AG09319 (cell line): ENCODE results near the gene RUFY3.
A peak's percentile ranks its signal among the peaks of the same experiment; 100 is the strongest.
"Not testable (repeated sequence)": the region's sequence is repeated elsewhere in the genome, so short reads cannot be mapped to it uniquely, and the experiment has no call there.

Experiments used
- DNase-seq: peaks from one replicate; pipeline ENCODE4 v3.0.0-alpha.2; 2010; ENCODE audit warnings: low read depth; ENCODE audit errors: extremely low read depth
- TF ChIP-seq, protein P1 (sequence below): IDR thresholded peaks from 2 replicates; pipeline ENCODE4 v1.5.1; 2011; ENCODE audit warnings: low read depth, mild to moderate bottlenecking, inconsistent platforms, low read length, moderate library complexity

The RUFY3 gene

DNA sequence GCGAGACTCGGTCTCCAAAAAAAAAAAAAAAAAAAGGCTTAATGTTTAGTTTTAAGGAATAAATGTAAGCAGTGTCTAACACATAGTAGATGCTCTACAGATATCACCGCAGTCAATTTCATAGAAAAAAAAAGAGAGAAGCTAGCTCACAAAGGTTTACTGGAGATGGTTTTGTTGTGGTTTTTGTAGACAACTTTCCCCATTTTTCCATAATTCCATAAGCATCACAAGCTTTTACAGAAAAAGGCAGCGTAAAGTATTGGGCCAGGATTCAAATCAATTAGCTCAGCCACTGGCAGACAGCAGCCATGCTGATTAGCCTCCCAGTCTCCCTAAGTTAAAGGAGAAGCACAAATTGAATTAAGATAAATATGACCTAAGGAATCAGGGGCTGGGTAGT is 116.4 kb downstream of the RUFY3 start:
- no peak for DNase-seq

DNA sequence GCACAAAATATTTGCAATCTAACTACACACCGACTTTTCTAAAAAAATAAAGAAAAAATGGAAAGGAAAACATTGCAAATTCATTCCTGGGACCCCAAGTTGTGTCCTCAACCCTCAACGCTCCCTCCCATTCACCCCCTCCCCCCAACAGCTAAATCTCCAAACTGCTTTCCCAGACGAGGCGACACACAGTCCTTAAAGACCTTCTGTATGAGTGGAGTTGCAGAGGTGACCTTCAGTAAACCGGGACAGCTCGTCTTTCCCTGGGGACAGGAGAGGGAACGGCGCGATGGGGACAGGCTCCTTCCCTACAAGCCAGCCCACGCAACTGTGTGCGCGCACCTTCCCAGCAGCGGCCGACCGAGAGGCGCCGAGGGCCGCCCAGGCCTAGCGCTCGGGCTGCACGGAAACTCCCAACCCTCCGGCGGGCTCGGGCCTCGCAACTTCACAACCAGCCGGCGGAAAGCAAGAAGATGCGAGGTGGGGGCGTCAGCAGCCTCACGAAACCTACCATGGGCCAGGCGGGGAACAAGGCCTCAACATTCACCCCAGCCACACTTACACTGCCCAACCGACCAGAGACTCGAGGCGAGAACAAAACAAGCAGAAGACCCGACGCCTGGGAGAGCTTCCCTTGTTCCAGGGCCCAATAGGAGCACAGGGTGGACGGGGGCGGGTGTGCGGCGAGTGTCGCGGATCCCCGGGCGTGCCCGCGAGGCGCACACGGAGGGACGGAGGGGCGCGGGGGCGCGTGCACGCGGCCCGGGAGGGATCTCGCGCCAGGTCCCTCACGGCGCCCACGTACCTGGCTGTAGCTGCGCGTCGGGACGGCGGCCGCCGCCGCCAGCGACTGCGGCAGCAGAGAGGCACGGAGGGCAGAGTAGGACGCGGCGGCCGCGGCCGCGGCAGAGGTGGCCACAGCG is 117.2 kb downstream of the RUFY3 start:
- DNase-seq = no peak
- TF ChIP-seq, protein P1, sequence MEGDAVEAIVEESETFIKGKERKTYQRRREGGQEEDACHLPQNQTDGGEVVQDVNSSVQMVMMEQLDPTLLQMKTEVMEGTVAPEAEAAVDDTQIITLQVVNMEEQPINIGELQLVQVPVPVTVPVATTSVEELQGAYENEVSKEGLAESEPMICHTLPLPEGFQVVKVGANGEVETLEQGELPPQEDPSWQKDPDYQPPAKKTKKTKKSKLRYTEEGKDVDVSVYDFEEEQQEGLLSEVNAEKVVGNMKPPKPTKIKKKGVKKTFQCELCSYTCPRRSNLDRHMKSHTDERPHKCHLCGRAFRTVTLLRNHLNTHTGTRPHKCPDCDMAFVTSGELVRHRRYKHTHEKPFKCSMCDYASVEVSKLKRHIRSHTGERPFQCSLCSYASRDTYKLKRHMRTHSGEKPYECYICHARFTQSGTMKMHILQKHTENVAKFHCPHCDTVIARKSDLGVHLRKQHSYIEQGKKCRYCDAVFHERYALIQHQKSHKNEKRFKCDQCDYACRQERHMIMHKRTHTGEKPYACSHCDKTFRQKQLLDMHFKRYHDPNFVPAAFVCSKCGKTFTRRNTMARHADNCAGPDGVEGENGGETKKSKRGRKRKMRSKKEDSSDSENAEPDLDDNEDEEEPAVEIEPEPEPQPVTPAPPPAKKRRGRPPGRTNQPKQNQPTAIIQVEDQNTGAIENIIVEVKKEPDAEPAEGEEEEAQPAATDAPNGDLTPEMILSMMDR = no peak

More for the DNA sequence above, 116.4 kb downstream of the RUFY3 start:
- TF ChIP-seq, protein P1 = no peak

DNA sequence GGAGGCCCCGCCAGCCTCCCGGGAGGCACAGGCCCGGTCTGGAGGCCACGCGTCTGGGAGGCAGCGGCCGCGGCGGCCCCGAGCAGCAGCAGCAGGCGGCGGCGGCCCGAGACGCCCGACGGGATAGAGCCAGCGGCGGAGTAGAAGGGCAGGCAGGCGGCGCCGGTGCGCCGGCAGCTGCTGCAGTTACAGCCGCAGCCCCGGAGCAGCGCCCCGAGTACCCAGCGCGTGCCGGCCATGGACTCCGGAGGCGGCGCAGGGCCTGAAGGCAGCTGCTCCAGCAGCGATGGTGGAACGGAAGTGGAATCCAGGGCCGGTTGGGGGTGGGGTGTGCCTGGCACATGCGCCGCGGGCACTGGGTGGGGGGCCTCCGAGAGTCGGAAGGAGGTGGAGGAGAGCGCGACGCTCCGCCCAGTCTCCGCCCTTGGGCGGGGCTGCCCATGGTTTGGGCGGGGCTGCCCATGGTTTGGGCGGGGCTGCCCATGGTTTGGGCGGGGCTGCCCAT is 117.9 kb downstream of the RUFY3 start, which contains the start of gene GRSF1:
Gene GRSF1, minus strand, starts transcription at position 302 of the 505 bp plus-strand sequence. Its CDS starts 63 bp downstream, at position 239.
- DNase-seq = peak; percentile 84
- TF ChIP-seq, protein P1 = no peak

DNA sequence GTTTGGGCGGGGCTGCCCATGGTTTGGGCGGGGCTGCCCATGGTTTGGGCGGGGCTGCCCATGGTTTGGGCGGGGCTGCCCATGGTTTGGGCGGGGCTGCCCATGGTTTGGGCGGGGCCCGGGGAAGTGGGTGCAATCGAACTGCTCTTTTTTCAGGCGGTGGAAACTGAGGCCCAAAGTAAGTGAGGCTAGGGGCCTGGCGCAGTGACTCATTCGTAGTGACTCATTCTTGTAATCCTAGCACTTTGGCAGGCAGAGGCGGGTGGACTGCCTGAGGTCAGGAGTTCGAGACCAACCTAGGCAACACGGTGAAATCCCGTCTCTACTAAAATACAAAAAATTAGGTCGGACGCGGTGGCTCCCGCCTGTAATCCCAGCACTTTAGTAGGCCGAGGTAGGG is 118.4 kb downstream of the RUFY3 start:
- not testable (repeated sequence) for DNase-seq

DNA sequence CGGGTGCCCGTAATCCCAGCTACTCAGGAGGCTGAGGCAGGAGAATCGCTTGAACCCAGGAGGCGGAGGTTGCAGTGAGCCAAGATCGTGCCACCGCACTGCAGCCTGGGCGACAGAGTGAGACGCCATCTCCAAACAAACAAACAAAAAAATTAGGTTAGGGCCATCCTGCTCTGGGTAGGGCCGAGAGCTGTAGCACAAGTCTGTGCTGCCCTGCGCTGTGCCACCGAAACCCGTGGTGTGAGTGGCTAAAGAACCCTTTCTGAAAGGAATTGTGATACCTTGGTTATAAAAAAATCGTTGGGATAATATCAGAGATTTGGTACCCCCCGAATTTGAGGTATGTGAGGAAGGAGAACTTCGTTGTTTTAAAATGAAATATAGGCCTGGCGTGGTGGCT is 118.9 kb downstream of the RUFY3 start:
- not testable (repeated sequence) for DNase-seq

DNA sequence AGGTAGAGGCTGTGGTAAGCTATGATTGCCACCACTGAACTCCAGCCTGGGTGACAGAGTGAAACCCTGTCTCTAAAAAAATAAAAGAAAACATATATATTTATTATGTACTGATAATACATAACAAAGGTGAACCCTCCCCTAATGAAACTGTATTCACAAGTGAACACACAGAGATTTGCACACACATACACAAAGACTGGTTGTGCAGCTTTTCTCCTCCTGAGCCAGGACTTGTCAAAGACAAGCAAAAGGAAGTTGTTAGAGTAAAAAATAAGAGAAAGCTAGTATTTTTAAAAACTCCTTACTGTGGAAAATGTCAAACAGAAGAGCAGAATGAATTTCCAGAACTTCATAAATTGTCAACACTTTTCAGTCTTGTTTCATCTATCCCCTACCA is 119.4 kb downstream of the RUFY3 start:
- TF ChIP-seq, protein P1 = no peak
- no peak for DNase-seq

DNA sequence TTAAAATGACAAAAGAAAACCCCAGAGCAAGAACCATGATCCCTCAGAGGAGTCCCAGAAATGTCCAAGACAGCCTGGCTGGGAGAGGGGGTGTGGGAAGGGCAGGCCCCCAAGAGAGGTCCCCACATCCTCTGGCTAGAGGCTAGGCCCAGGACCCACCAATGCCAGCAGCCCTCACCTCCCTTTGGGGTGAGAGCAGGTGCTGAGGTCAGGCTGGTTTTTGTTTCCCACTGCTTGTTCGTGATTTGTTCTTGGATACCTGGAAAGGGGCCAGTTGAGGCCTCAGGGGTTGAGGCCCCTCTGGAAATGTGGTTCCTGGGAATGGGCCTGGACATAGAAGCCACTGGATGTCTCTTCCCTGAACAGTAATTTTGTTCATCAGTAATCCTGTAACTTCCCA is 120.2 kb downstream of the RUFY3 start:
- DNase-seq = no peak
- TF ChIP-seq, protein P1 = no peak

DNA sequence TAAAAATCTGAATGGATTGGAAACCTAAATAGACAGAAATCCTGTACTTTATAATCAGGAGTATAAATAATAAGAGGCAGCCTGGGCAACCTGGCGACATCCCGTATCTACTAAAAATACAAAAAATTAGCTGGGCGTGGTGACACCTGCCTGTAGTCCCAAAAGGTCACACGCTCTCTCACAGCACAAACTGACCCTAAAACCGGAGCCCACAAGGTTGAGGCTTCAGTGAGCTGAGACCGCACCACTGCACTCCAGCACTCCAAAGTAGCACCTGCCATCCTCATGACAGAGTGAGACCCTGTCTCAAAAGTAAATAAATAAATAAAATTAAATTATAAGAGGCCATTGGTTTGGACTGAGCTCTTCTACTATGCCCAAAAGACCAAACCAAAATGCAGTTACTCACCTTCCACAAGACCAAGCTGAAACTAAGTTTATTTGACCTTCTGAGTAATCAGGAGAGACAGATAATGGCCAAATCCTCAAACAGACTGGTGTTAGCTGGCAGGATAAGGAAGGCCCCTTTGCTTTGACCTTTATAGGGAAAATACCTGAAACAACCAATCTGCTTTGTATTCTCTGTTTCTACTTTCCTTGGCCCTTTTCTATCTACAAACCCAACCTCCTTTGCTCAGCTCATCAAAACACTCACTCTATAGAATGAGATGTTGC is 121.1 kb downstream of the RUFY3 start:
- DNase-seq = no peak
- TF ChIP-seq, protein P1 = no peak
